ENCODE measurements around the gene RASGRF1.

Gene RASGRF1

GRCh38 chr15:78950902-78951840 is 139.4 kb downstream of the RASGRF1 start:
- in situ Hi-C loops (cut with HindIII; ENCODE audit: low pct_ligation_motif_present, low pct_unique_long_range_greater_than_20kb, low sequenced_read_pairs): no loop called here
- peak; percentile 24 for DNase-seq

- no peak for DNase-seq
- in situ Hi-C loops (cut with HindIII; ENCODE audit: low pct_ligation_motif_present, low pct_unique_long_range_greater_than_20kb, low sequenced_read_pairs): no loop called here
Observed at GRCh38 chr15:78950343-78950742, 140.2 kb downstream of the RASGRF1 start.

GRCh38 chr15:78949461-78949860 is 141.1 kb downstream of the RASGRF1 start:
- in situ Hi-C loops (cut with HindIII; ENCODE audit: low pct_ligation_motif_present, low pct_unique_long_range_greater_than_20kb, low sequenced_read_pairs): no loop called here
- DNase-seq: no peak

GRCh38 chr15:78947506-78947905 is 143.1 kb downstream of the RASGRF1 start:
- DNase-seq: no peak
- in situ Hi-C loops (cut with HindIII; ENCODE audit: low pct_ligation_motif_present, low pct_unique_long_range_greater_than_20kb, low sequenced_read_pairs): no loop called here

- no peak for DNase-seq
- in situ Hi-C loops (cut with HindIII; ENCODE audit: low pct_ligation_motif_present, low pct_unique_long_range_greater_than_20kb, low sequenced_read_pairs): no loop called here
Observed at GRCh38 chr15:78946493-78946892, 144.1 kb downstream of the RASGRF1 start.

GRCh38 chr15:78944669-78945407 is 145.7 kb downstream of the RASGRF1 start, which contains the start of gene CTSH:
TSS of gene CTSH (minus strand) at chr15:78945046. CDS start at chr15:78944981, 65 bp downstream.
- in situ Hi-C loops (cut with HindIII; ENCODE audit: low pct_ligation_motif_present, low pct_unique_long_range_greater_than_20kb, low sequenced_read_pairs): no loop called here
- peak; percentile 39 for DNase-seq

- no peak for DNase-seq
- in situ Hi-C loops (cut with HindIII; ENCODE audit: low pct_ligation_motif_present, low pct_unique_long_range_greater_than_20kb, low sequenced_read_pairs): no loop called here
Observed at GRCh38 chr15:78944202-78944625, 146.4 kb downstream of the RASGRF1 start.

- no peak for DNase-seq
- in situ Hi-C loops (cut with HindIII; ENCODE audit: low pct_ligation_motif_present, low pct_unique_long_range_greater_than_20kb, low sequenced_read_pairs): no loop called here
Observed at GRCh38 chr15:78943692-78944091, 146.9 kb downstream of the RASGRF1 start.

GRCh38 chr15:78942741-78943140 is 147.8 kb downstream of the RASGRF1 start:
- in situ Hi-C loops (cut with HindIII; ENCODE audit: low pct_ligation_motif_present, low pct_unique_long_range_greater_than_20kb, low sequenced_read_pairs): no loop called here
- no peak for DNase-seq

GRCh38 chr15:78938658-78939488 is 151.7 kb downstream of the RASGRF1 start:
- in situ Hi-C loops (cut with HindIII; ENCODE audit: low pct_ligation_motif_present, low pct_unique_long_range_greater_than_20kb, low sequenced_read_pairs): no loop called here
- DNase-seq: no peak

GRCh38 chr15:78937132-78937739 is 153.3 kb downstream of the RASGRF1 start:
- DNase-seq: no peak

GRCh38 chr15:78934655-78935023 is 155.9 kb downstream of the RASGRF1 start:
- in situ Hi-C loops (cut with HindIII; ENCODE audit: low pct_ligation_motif_present, low pct_unique_long_range_greater_than_20kb, low sequenced_read_pairs): no loop called here
- no peak for DNase-seq

More at GRCh38 chr15:78937132-78937739, 153.3 kb downstream of the RASGRF1 start:
- in situ Hi-C loops (cut with HindIII; ENCODE audit: low pct_ligation_motif_present, low pct_unique_long_range_greater_than_20kb, low sequenced_read_pairs): no loop called here

GRCh38 chr15:78933823-78934654 is 156.5 kb downstream of the RASGRF1 start:
- in situ Hi-C loops (cut with HindIII; ENCODE audit: low pct_ligation_motif_present, low pct_unique_long_range_greater_than_20kb, low sequenced_read_pairs): no loop called here
- DNase-seq: no peak

GRCh38 chr15:78933187-78933822 is 157.3 kb downstream of the RASGRF1 start:
- no peak for DNase-seq
- in situ Hi-C loops (cut with HindIII; ENCODE audit: low pct_ligation_motif_present, low pct_unique_long_range_greater_than_20kb, low sequenced_read_pairs): no loop called here

- no peak for DNase-seq
- in situ Hi-C loops (cut with HindIII; ENCODE audit: low pct_ligation_motif_present, low pct_unique_long_range_greater_than_20kb, low sequenced_read_pairs): no loop called here
Observed at GRCh38 chr15:78932258-78932808, 158.2 kb downstream of the RASGRF1 start.

GRCh38 chr15:78931439-78932257 is 158.9 kb downstream of the RASGRF1 start:
- in situ Hi-C loops (cut with HindIII; ENCODE audit: low pct_ligation_motif_present, low pct_unique_long_range_greater_than_20kb, low sequenced_read_pairs): no loop called here
- no peak for DNase-seq
